Astrocyte (in vitro differentiated cells and primary cell): ENCODE data around the gene ANO2.
"Not testable (repeated sequence)": the region's sequence is repeated elsewhere in the genome, so short reads cannot be mapped to it uniquely, and the experiment has no call there.

ENCODE experiments used
- CTCF ChIP-seq: IDR thresholded peaks from 2 replicates; pipeline ENCODE4 v1.5.1; 2011; ENCODE audit warnings: low read depth, mild to moderate bottlenecking, inconsistent platforms, low read length, moderate library complexity; ENCODE audit not compliant: insufficient read depth
- EZH2 ChIP-seq: IDR thresholded peaks from 2 replicates; pipeline ENCODE4 v1.6.1; 2012; ENCODE audit warnings: mild to moderate bottlenecking, low read length, inconsistent platforms; ENCODE audit not compliant: insufficient read depth

- not testable (repeated sequence) for TF ChIP-seq EZH2, CTCF
Observed at GRCh38 chr12:5537026-5537615, 407.9 kb downstream of the ANO2 start.
